MCF 10A (cell line): Measurements from ENCODE around the gene FBXO21. TPM values are rescaled to one million over a fixed set of nuclear protein-coding genes. Genes with fewer than 3 reads are reported as not detected.
"Not testable (repeated sequence)": the region's sequence is repeated elsewhere in the genome, so short reads cannot be mapped to it uniquely, and the experiment has no call there.

ENCODE experiments used
- BruUV-seq: library from RNA; stranded (reverse); fragments of 400-500 nt; replicated peaks from 2 replicates; lab custom pipeline; 2021; lab: Mats Ljungman, UMichigan
- CTCF ChIA-PET: fragments of 300-600 bp; sonication (Branson Sonifier 250); formaldehyde crosslinking; extraction: SDS; loops from one replicate; lab custom pipeline; 2021; ENCODE audit warnings: antibody characterized with exemption, inconsistent platforms; lab: Yijun Ruan, JAX
- POLR2A ChIA-PET: fragments of 300-600, 350-650 bp; sonication (Branson Sonifier 250); formaldehyde crosslinking; extraction: SDS; loops from one replicate; lab custom pipeline; 2020; ENCODE audit warnings: antibody characterized with exemption, inconsistent platforms; lab: Yijun Ruan, JAX
- DNase-seq: peaks from one replicate; pipeline ENCODE4 v3.0.0-alpha.2; 2018; ENCODE audit not compliant: unreplicated experiment
- H3K27ac Mint-ChIP-seq: one replicate; pipeline ENCODE4 v1.8.0; 2022; ENCODE audit warnings: mild to moderate bottlenecking, low read depth, mixed read lengths; ENCODE audit not compliant: unreplicated experiment
- H3K27me3 Mint-ChIP-seq: one replicate; pipeline ENCODE4 v1.8.0; 2022; ENCODE audit warnings: mixed read lengths; ENCODE audit not compliant: insufficient read depth, unreplicated experiment
- H3K36me3 Mint-ChIP-seq: one replicate; pipeline ENCODE4 v1.8.0; 2022; ENCODE audit warnings: mild to moderate bottlenecking, moderate library complexity, mixed read lengths; ENCODE audit not compliant: insufficient read depth, unreplicated experiment
- H3K4me1 Mint-ChIP-seq: one replicate; pipeline ENCODE4 v1.8.0; 2022; ENCODE audit warnings: mixed read lengths; ENCODE audit not compliant: insufficient read depth, unreplicated experiment
- H3K4me3 Mint-ChIP-seq: one replicate; pipeline ENCODE4 v1.8.0; 2022; ENCODE audit warnings: mild to moderate bottlenecking, moderate library complexity, mixed read lengths; ENCODE audit not compliant: unreplicated experiment
- H3K9me3 Mint-ChIP-seq: one replicate; pipeline ENCODE4 v1.8.0; 2022; ENCODE audit warnings: mixed read lengths; ENCODE audit not compliant: unreplicated experiment
- intact Hi-C: fragments of 100-400 bp; cut with micrococcal nuclease; formaldehyde crosslinking; loops from 2 replicates; pipeline ENCODE4 v1.14.1; 2022
- total RNA-seq: library from RNA; stranded (reverse); gene quantifications from 2 replicates; pipeline ENCODE4 v1.2.3, GENCODE V29; 2022
- TF ChIP-seq, protein P1 (sequence below): fragments of 200-600 bp; IDR thresholded peaks from one replicate; pipeline ENCODE4 v1.8.0; 2022; ENCODE audit warnings: antibody characterized with exemption, mild to moderate bottlenecking; ENCODE audit not compliant: unreplicated experiment

The FBXO21 gene
- total RNA-seq, 1 experiment from 2014 or later: 33.4 TPM

DNA sequence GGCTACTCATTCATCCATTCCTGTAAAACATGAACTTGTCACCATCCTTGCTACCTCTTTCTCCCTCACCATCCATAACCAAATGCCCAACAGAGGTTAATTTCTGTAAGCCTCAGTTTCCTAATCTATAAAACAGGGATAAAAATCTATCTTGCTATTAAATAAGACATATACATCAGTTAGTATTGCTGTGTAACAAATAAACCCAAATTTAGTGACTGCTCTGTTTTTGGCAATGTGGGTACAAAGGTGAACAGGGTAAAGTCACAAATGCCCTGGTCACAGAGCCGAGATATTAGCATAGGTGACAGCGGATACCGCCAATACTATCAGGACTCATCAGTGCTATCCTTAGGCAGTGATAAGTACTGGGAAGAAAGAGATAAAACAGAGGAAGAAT, 3.6 kb upstream of the FBXO21 start:
- POLR2A ChIA-PET: no interaction called here

GRCh38 chr12:117192581-117192980, 2.3 kb upstream of the FBXO21 start:
- BruUV-seq, H3K27me3 Mint-ChIP-seq, H3K4me3 Mint-ChIP-seq, H3K9me3 Mint-ChIP-seq, intact Hi-C loops, DNase-seq, H3K36me3 Mint-ChIP-seq, H3K27ac Mint-ChIP-seq: not testable (repeated sequence)
- ChIA-PET POLR2A (interaction anchor here (1.1 kb wide), 1 partner anchor 610 kb away, joined by 3 read pairs; no protein-coding TSS in a partner anchor), CTCF (interaction anchor here (0.6 kb wide), 1 partner anchor 23 kb away, joined by 3 read pairs; no protein-coding TSS in a partner anchor)
- H3K4me1 Mint-ChIP-seq: peaks cover 13% of the 10 kb centered on the region

More for the DNA sequence above, 3.6 kb upstream of the FBXO21 start:
- BruUV-seq: no TSS peak
- no peak overlapping the region for H3K4me3 Mint-ChIP-seq
- intact Hi-C loops: no loop called here
- CTCF ChIA-PET: no interaction called here
- H3K27ac Mint-ChIP-seq: no peak overlapping the region
- H3K9me3 Mint-ChIP-seq: no peaks in the 10 kb centered on the region
- peaks cover 6% of the 10 kb centered on the region for H3K36me3 Mint-ChIP-seq
- H3K4me1 Mint-ChIP-seq: peaks cover 10% of the 10 kb centered on the region
- no peak for DNase-seq
- no peaks in the 10 kb centered on the region for H3K27me3 Mint-ChIP-seq
- TF ChIP-seq, protein P1, sequence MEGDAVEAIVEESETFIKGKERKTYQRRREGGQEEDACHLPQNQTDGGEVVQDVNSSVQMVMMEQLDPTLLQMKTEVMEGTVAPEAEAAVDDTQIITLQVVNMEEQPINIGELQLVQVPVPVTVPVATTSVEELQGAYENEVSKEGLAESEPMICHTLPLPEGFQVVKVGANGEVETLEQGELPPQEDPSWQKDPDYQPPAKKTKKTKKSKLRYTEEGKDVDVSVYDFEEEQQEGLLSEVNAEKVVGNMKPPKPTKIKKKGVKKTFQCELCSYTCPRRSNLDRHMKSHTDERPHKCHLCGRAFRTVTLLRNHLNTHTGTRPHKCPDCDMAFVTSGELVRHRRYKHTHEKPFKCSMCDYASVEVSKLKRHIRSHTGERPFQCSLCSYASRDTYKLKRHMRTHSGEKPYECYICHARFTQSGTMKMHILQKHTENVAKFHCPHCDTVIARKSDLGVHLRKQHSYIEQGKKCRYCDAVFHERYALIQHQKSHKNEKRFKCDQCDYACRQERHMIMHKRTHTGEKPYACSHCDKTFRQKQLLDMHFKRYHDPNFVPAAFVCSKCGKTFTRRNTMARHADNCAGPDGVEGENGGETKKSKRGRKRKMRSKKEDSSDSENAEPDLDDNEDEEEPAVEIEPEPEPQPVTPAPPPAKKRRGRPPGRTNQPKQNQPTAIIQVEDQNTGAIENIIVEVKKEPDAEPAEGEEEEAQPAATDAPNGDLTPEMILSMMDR: no peak

- BruUV-seq: no TSS peak
- ChIA-PET CTCF (interaction anchor here (1.0 to 1.2 kb wide), 2 partner anchors 20 to 657 kb away, joined by 3 to 5 read pairs; no protein-coding TSS in a partner anchor), POLR2A (interaction anchor here (1.1 kb wide), 1 partner anchor 611 kb away, joined by 3 read pairs; no protein-coding TSS in a partner anchor)
- TF ChIP-seq, protein P1: no peak
- DNase-seq: peak; percentile 44
- no peaks in the 10 kb centered on the region for H3K27me3 Mint-ChIP-seq
- no peaks in the 10 kb centered on the region for H3K9me3 Mint-ChIP-seq
- peaks cover 7% of the 10 kb centered on the region for H3K36me3 Mint-ChIP-seq
- intact Hi-C loops: no loop called here
- no peak overlapping the region for H3K27ac Mint-ChIP-seq
- peaks cover 13% of the 10 kb centered on the region for H3K4me1 Mint-ChIP-seq
- H3K4me3 Mint-ChIP-seq: peak overlapping the region; percentile 1
Observed at GRCh38 chr12:117192057-117192456, 1.8 kb upstream of the FBXO21 start.

GRCh38 chr12:117189725-117190209, 503 bp downstream of the FBXO21 start:
- Mint-ChIP-seq H3K36me3 (peaks cover 22% of the 10 kb centered on the region), H3K9me3 (no peaks in the 10 kb centered on the region), H3K4me1 (peaks cover 13% of the 10 kb centered on the region), H3K4me3 (peak overlapping the region; percentile 84), H3K27ac (peak overlapping the region; percentile 84), H3K27me3 (no peaks in the 10 kb centered on the region)
- CTCF ChIA-PET: interaction anchor here (0.7 kb wide), 1 partner anchor 9 kb away, joined by 4 read pairs; no protein-coding TSS in a partner anchor
- POLR2A ChIA-PET: interaction anchor here (0.7 to 2.1 kb wide), 3 partner anchors 9 to 827 kb away, joined by 3 to 4 read pairs (median 3); partner anchors contain the start of gene RFC5
- BruUV-seq: no TSS peak
- intact Hi-C loops: no loop called here
- TF ChIP-seq, protein P1: no peak
- DNase-seq: peak; percentile 32
